Spleen (tissue), 11 donors: ENCODE results near the gene ACER3. TPM values are rescaled to one million over a fixed set of nuclear protein-coding genes. Genes with fewer than 3 reads are reported as not detected.

Experiments used
- DNase-seq: peaks from one replicate; pipeline ENCODE4 v3.0.0-alpha.2; 2020
- H3K27ac ChIP-seq, 8 donors: fragments of 200-600 bp; sonication (generic) in 7 of 8; 1 replicate in 4 of 8; 2 replicates in 4 of 8; pipeline versions ENCODE4 v1.5.0 to v1.8.0; 2016 to 2021; ENCODE audit warnings: inconsistent platforms in 4 of 8, mild to moderate bottlenecking in 4 of 8, moderate library complexity in 1 of 8
- H3K27me3 ChIP-seq, 7 donors: fragments of 200-600 bp; sonication (generic) in 6 of 7; replicated peaks in 1 of 7; 1 replicate in 4 of 7; 2 replicates in 3 of 7; pipeline versions ENCODE4 v1.5.0 to v1.8.0; 2016 to 2021; ENCODE audit warnings: inconsistent platforms in 3 of 7, mild to moderate bottlenecking in 1 of 7
- H3K36me3 ChIP-seq, 6 donors: fragments of 200-600 bp; sonication (generic) in 5 of 6; 1 replicate in 4 of 6; 2 replicates in 2 of 6; pipeline versions ENCODE4 v1.5.0 to v1.8.0; 2016 to 2021; ENCODE audit warnings: inconsistent platforms in 2 of 6
- H3K4me1 ChIP-seq, 6 donors: fragments of 200-600 bp; sonication (generic) in 5 of 6; 1 replicate in 3 of 6; 2 replicates in 3 of 6; pipeline versions ENCODE4 v1.5.0 to v1.8.0; 2016 to 2021; ENCODE audit warnings: inconsistent platforms in 3 of 6
- H3K4me3 ChIP-seq, 8 donors: fragments of 200-600 bp; sonication (generic) in 7 of 8; 1 replicate in 4 of 8; 2 replicates in 4 of 8; pipeline versions ENCODE4 v1.5.0 to v1.8.0; 2016 to 2021; ENCODE audit warnings: inconsistent platforms in 4 of 8, mild to moderate bottlenecking in 4 of 8, moderate library complexity in 2 of 8
- H3K9me3 ChIP-seq, 8 donors: fragments of 200-600 bp; sonication (generic) in 7 of 8; 1 replicate in 4 of 8; 2 replicates in 4 of 8; pipeline versions ENCODE4 v1.5.0 to v1.8.0; 2016 to 2021; ENCODE audit warnings: inconsistent platforms in 4 of 8
- CTCF ChIP-seq, 11 experiments: fragments of 200-600 bp in 7 of 11; fragments of 450-650 bp in 4 of 11; sonication (generic) in 4 of 11; IDR thresholded peaks in 8 of 11; conservative IDR thresholded peaks in 3 of 11; 1 replicate in 7 of 11; 2 replicates in 4 of 11; pipeline versions ENCODE4 v1.4.0 to v1.8.0; 2016 to 2021; ENCODE audit warnings: antibody characterized with exemption in 11 of 11, inconsistent platforms in 4 of 11, mild to moderate bottlenecking in 1 of 11
- POLR2A ChIP-seq, 3 donors: fragments of 450-650 bp; IDR thresholded peaks; one replicate each; pipeline ENCODE4 v1.5.1; 2017; ENCODE audit warnings: antibody characterized with exemption in 3 of 3, mild to moderate bottlenecking in 1 of 3
- POLR2AphosphoS5 ChIP-seq, 3 donors: sonication (generic); formaldehyde crosslinking; IDR thresholded peaks; one replicate each; pipeline ENCODE4 v1.5.1; 2017; ENCODE audit warnings: antibody characterized with exemption in 3 of 3
- WGBS, 5 donors: extraction: QIAGEN DNeasy Blood & Tissue Kit in 3 of 5; methylation state at CpG; one replicate each; pipeline versions ENCODE4 v1.1.5 to v1.1.7; 2013 to 2018; 5-methylcytosine and 5-hydroxymethylcytosine counted together
- intact Hi-C: fragments of 100-400 bp; cut with DNase I; formaldehyde crosslinking; loops from one replicate; pipeline ENCODE4 v1.15.0; 2023; ENCODE audit warnings: low total_unique reads
- polyA plus RNA-seq, 3 donors: library from polyadenylated mRNA; stranded (reverse); fragments of 200-250 nt; gene quantifications; one replicate each; pipeline ENCODE4 v1.2.1, GENCODE V29; 2013
- total RNA-seq, 7 donors: library from RNA; depleted of rRNA in 3 of 7; stranded (reverse); fragments of >200 nt in 3 of 7; fragmentation: NEBNext Ultra II Directional in 4 of 7; extraction: Animal tissue kit (Norgen Biotek cat#: 25700) in 4 of 7; gene quantifications; one replicate each; pipeline versions ENCODE4 v1.1.0 to v1.2.1, GENCODE V29; 2016 to 2021
- donor health status: healthy with polysubstance abuse.
- donor health status: DM: no; HTN: no; CAD: no; lungs with moderate emphysema.
- donor health status: DM: no; HTN: no; CAD: no.
- donor health status: Bipolar disorder and iron deficiency.
- donor health status: healthy.
- donor health status: DM: no; HTN: no; CAD: no.
- donor health status: DM: yes; HTN: yes; CAD: no.

The ACER3 gene
- total and polyA plus RNA-seq, 10 donors: 2.9 to 52.2 (median 32.1) TPM

GRCh38 chr11:76863196-76863777 lies 2.6 kb downstream of the ACER3 start:
- peak in 1 of 3 donors; percentile 52 for TF ChIP-seq POLR2AphosphoS5 (IDR thresholded peaks at IDR 0.05)
- no peak for TF ChIP-seq CTCF (IDR thresholded peaks at IDR 0.05 in 8 of 11, conservative IDR thresholded peaks at IDR 0.05 in 3 of 11)
- TF ChIP-seq POLR2A (IDR thresholded peaks at IDR 0.05): no peak
- Histone ChIP-seq H3K4me3 (peak overlapping the region in 2 of 8 donors; percentile 66 to 86), H3K27ac (peak overlapping the region in 5 of 8 donors; percentile 37 to 93 (median 65)), H3K9me3 (no peaks in the 10 kb centered on the region), H3K4me1 (peaks cover 6 to 67% (median 41%) of the 10 kb centered on the region in 6 donors), H3K27me3 (no peaks in the 10 kb centered on the region), H3K36me3 (peaks cover 0 to 5% (median 0%) of the 10 kb centered on the region in 6 donors)
- DNase-seq: no peak
- intact Hi-C loops: no loop called here
- whole genome bisulfite sequencing, 5 donors: 56 to 74% (median 65%) methylated on average over 3 of the region's 3 CpGs

- no peak overlapping the region for H3K4me3 ChIP-seq
- H3K27ac ChIP-seq: no peak overlapping the region
- no peak for DNase-seq
- peaks cover 0 to 19% (median 0%) of the 10 kb centered on the region in 6 donors for H3K36me3 ChIP-seq
- TF ChIP-seq CTCF (IDR thresholded peaks at IDR 0.05 in 8 of 11, conservative IDR thresholded peaks at IDR 0.05 in 3 of 11): no peak
- no peak for TF ChIP-seq POLR2AphosphoS5 (IDR thresholded peaks at IDR 0.05)
- no peak for TF ChIP-seq POLR2A (IDR thresholded peaks at IDR 0.05)
- H3K27me3 ChIP-seq: no peaks in the 10 kb centered on the region
- intact Hi-C loops: no loop called here
- peaks cover 0 to 12% (median 2%) of the 10 kb centered on the region in 6 donors for H3K4me1 ChIP-seq
- no peaks in the 10 kb centered on the region for H3K9me3 ChIP-seq
- 94 to 99% (median 98%) methylated on average over 6 of the region's 6 CpGs for WGBS, 5 donors
Observed at GRCh38 chr11:76872959-76873827, 12.5 kb downstream of the ACER3 start.

GRCh38 chr11:76878014-76878413 lies 17.3 kb downstream of the ACER3 start:
- no peaks in the 10 kb centered on the region for H3K36me3 ChIP-seq
- H3K27me3 ChIP-seq: no peaks in the 10 kb centered on the region
- WGBS, 5 donors: 88 to 100% (median 94%) methylated on average over 2 of the region's 2 CpGs
- no peak overlapping the region for H3K27ac ChIP-seq
- H3K9me3 ChIP-seq: peaks cover 0 to 6% (median 0%) of the 10 kb centered on the region in 8 donors
- intact Hi-C loops: no loop called here
- no peak overlapping the region for H3K4me3 ChIP-seq
- H3K4me1 ChIP-seq: peaks cover 0 to 12% (median 0%) of the 10 kb centered on the region in 6 donors
- DNase-seq: no peak
- TF ChIP-seq CTCF (IDR thresholded peaks at IDR 0.05 in 8 of 11, conservative IDR thresholded peaks at IDR 0.05 in 3 of 11) (no peak), POLR2AphosphoS5 (IDR thresholded peaks at IDR 0.05) (no peak), POLR2A (IDR thresholded peaks at IDR 0.05) (no peak)

GRCh38 chr11:76880314-76880713 lies 19.6 kb downstream of the ACER3 start:
- no peaks in the 10 kb centered on the region for H3K27me3 ChIP-seq
- H3K4me3 ChIP-seq: no peak overlapping the region
- WGBS, 5 donors: 93 to 97% (median 95%) methylated on average over 2 of the region's 2 CpGs
- peaks cover 0 to 25% (median 12%) of the 10 kb centered on the region in 6 donors for H3K4me1 ChIP-seq
- no peak overlapping the region for H3K27ac ChIP-seq
- TF ChIP-seq POLR2AphosphoS5 (IDR thresholded peaks at IDR 0.05): no peak
- TF ChIP-seq POLR2A (IDR thresholded peaks at IDR 0.05): no peak
- TF ChIP-seq CTCF (IDR thresholded peaks at IDR 0.05 in 8 of 11, conservative IDR thresholded peaks at IDR 0.05 in 3 of 11): no peak
- intact Hi-C loops: no loop called here
- DNase-seq: no peak
- H3K9me3 ChIP-seq: peaks cover 0 to 6% (median 0%) of the 10 kb centered on the region in 8 donors
- no peaks in the 10 kb centered on the region for H3K36me3 ChIP-seq
